ENCODE data around the gene ALX4.

DNA sequence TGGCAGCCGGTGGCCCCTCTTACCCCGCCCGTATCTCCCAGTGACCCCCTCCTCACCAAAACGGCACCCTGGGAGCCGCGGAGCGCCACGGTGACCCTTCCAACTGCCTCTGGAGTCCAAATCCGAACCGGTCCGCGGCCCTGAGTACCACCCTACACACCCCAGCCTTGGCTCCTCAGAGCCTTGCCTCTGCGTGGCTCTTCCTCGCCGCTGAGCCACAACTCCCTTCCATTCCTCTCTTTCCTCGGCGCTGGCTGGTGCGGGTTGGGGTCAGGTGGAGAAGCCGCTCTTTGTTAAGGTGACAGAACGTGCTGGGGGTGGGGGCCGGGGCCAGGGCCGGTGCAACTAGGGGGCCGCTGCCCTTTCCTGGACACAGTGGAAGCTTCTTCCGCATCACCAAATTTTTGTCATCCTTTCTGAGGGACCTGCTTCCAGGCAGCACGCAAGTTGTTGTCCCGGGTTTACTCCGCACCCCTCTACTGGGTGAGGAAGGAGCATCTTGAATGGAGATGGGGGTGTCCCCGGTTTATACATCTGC, 6.5 kb downstream of the ALX4 start:
- TF ChIP-seq POLR2A (IDR thresholded peaks at IDR 0.05): no peak
- no peak for TF ChIP-seq CTCF (IDR thresholded peaks at IDR 0.05)
